ENCODE results near the gene EXD3.

EXD3 gene

DNA sequence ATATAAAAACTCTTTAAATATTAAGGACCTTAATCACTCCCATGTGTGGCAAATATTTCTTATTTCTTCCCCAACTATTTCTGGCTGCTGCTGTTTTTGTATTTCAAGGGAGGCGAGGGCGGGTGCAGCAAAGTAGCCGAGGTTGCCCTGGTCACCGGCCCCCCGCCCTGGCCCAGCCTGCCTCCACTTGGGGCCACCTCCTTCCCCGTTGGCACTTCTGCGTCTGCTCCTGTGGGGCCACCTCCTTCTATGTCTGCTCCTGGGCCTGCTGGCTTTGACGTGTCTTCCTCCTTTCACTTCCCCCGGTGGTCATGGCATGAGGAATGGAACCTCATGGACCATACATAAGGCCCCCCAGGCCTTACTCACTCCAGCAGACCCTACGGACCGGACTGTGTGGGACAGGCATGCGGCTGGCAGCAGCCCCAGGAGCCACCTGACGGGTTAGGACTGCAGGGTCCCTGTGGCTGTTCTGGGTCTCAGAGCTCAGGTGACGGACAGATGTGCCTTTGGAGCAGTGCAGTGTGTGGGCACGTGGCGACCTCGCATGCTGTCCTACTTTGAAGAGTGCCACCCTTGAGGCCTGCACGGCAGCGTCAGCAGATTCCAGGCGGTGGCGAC lies 24.0 kb upstream of the EXD3 start:
- DNase-seq, result no peak

DNA sequence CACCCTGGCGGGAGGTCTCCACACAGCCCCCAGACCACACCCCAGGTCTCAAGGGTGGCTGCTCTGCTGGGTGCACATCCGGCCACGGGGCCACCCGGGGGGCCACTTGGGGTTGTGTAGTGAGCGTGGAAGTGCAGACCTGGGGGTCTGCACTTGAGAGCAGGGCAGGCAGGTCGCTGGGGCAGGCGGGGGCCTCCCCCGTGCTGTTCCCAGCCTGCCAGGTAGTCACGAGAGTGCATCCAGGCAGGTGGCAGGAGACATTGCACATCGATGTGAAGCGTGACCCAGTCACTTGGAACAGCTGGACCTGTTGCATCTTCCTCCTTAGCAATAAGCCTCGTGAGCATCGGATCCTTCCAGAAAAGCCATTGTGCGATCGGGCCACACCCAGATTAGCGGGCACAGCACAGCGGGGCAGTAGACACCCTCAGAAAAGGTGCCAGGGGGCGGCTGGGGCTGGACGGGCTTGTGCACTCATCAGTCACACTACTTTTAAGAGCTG lies 23.0 kb upstream of the EXD3 start:
- no peak for DNase-seq

DNA sequence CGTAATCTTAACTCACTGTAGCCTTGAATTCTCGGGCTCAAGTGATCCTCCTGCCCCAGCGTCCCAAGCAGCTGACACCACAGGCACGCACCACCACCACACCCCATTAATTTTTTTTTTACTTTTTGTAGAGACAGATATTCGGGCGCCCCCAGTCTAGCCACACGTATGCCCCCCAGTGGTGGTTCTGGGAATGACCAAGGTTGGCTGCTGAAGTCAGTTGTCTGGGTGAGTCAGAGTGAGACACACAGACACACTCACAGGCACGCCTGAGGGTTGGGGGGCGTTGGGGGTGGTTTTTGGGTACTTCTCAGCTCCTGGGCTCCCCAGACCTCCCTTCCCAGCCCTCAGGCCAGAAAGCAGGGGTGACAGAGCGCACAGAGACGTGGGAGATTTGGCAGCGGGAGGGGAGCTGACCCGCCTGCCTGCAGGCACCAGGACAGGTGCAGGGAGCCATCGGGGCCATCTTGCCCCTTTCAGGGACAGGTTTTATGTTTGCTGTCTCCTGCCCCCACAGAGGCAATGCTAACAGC lies 22.4 kb upstream of the EXD3 start:
- DNase-seq, result no peak

DNA sequence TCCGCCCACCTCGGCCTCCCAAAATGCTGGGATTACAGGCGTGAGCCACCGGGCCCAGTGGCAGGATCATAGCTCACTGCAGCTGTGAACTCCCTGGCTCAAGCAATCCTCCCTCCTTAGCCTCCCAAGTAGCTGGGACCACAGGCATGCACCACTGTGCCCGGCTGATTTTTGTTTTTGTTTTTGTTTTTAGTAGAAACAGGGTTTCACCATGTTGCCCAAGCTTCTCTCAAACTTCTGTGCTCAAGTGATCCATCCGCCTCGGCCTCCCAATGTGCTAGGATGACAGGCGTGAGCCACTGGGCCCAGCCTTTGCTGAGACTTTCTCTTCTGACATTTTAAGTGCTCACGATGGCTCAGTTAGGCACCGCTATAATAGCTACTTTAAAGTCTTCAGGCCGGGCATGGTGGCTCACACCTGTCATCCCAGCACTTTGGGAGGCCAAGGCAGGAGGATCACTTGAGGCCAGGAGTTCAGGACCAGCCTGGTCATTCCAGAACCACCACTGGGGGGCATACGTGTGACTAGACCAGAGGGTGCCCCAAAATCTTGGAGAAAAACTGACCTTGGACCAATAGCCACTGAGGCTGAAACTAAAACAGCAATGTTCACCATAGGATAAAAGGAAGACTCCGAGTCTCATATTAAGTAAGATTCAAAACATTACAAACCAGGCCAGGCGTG lies 21.3 kb upstream of the EXD3 start:
- DNase-seq, result no peak

GRCh38 chr9:137441935-137442321 lies 19.0 kb upstream of the EXD3 start:
- no peak for DNase-seq

DNA sequence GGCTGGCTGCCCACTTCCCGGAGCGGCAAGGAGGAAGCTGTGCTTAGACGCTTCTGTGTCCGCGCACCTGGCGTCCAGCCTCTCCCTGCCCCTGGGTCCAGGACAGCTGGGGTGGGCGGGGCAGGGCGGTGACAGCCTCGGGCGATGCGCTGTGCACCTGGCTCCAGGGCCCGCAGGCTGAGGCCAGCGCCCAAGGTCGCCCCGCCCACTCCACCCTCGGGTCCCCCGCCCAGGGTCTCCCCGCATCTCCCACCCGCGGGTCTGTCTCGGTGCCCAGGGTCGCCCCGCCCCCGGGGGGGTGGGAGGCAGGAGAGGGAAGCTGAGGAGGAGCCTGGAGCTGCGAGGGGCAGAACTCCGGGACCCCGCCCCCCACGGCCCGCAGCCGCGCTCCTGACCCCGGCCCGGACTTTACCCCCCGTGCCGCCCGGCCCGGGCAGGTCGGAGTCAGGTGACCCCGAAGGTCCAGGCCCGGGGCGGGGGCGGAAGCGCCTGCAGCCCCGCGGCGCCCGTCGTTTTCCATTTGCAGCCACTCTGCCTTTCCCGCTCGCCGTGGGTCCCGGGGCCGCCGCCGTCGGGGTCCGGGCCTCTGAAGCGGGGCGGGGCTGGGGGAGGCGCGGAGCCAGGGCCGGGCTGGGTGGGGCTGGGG lies 18.4 kb upstream of the EXD3 start, which contains the start of gene ENTPD8:
Gene ENTPD8, minus strand, starts transcription at position 69 of the 646 bp plus-strand sequence. CDS start 3,072 bp downstream, outside the sequence.
- DNase-seq, result no peak

- DNase-seq, result no peak
These were observed 16.3 kb upstream of the EXD3 start for GRCh38 chr9:137439158-137439714.

- no peak for DNase-seq
These were observed 15.7 kb upstream of the EXD3 start for GRCh38 chr9:137438591-137439157.

DNA sequence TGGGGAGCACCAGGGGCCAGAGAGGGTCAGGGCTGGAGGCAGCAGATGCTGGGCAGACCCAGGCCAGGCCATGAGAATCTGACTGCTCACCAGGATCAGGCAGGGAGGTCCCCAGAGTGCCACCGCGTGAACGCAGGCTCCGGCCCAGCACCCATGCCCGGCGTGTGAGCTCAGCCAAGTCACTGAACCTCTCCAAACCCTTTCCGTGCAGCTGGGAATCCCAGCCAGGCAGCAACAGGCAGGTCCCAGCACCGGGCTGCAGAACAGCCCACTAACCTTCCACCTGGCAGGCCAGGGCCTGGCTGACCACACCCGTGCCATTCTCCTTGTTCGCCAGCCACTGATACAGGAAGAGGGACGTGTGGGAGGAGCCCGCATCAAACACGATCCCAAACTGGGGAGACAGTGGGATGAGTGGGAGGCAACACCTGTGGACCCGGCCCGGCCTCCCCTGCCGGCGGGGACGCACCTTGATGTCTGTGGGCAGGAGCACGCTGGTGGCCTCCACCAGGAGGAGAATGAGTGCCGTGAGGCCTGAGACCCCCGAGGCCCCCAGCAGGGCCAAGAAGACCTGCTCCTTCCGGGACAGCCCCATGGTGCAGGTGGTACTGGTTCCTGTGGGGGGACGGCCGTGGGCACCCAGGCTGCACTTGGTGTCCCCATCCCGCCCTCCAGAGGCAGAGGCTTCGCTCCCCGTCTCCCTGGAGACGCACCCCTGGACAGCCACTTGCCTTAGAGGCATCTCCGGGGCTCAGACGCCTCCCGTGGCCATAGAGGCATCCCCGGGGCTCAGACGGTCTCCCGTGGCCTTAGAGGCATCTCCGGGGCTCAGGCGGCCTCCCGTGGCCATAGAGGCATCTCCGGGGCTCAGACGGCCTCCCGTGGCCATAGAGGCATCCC lies 15.0 kb upstream of the EXD3 start:
- DNase-seq, result no peak

DNA sequence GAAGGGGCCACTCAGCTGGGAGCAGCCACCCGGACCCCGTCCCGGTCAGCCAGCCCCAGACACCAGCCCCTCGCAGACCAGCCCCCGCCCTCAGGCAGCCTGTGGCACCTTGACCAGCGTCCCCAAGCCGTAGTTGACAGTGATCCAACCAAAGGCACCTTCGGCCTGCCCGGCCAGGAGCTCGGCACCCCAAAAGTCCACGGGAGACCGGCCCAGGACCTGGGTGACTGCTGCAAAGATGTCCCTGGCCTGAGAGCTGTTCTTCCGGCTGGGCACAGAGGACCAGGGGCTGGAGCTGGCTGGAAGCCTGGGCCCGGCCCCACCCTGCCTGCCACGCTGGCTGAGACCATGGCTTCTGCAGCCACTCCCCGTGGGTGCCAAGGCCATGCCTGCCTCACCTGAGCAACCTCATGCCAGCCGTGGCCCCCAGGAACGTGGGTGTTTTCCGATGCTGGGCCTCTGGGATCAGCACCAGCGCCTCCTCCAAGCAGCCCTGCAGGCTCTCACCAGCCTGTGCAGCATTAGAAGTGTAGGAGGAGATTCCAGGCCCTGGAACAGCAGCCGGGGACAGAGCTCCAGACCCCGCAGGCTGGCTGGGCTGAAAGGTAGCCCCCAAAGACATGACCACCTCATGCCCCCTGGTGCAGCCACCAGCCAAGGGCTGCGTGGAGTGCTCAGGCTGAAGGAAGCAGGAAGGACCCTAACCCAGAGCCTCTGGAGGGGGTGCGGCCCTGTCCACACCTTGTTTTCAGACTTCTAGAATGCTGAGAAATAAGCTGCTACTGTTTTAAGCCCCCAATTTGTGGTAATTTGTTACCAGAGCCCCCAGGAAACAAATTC lies 14.0 kb upstream of the EXD3 start:
- DNase-seq, result no peak

DNA sequence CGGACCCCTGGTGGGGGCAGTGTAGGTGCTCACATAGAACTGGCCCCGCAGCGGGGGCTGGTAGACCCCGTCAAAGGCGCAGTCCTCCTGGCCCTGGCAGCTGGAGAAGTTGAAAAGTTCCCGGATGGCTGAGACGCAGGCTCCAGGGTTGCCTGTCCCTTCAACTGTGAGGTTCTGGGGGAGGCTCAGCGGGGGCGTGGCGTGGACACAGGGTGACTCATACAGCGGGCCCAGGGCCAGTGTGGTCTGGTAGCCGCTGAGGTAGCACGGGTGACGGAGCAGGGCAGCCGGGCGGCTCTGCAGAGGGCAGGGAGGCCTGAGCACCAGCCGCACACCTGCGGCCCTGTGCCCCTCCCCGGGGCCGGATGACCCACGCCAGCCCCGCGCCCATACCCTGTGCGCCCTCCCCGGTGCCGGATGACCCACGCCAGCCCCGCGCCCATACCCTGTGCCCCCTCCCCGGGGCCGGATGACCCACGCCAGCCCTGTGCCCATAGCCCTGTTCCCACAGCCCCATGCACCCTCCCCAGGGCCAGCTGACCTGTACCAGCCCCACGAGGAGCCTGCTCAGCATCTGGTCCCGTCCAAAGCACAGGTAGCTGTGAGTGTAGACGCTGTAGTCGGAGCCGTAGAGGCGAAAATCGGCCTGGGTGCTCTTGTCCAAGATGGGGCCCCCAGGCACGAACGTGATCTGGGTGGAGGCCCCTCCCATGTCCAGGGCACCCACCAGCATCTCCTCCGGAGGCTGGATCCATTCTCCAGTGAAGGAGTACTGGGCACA lies 13.2 kb upstream of the EXD3 start:
- DNase-seq, result no peak

DNA sequence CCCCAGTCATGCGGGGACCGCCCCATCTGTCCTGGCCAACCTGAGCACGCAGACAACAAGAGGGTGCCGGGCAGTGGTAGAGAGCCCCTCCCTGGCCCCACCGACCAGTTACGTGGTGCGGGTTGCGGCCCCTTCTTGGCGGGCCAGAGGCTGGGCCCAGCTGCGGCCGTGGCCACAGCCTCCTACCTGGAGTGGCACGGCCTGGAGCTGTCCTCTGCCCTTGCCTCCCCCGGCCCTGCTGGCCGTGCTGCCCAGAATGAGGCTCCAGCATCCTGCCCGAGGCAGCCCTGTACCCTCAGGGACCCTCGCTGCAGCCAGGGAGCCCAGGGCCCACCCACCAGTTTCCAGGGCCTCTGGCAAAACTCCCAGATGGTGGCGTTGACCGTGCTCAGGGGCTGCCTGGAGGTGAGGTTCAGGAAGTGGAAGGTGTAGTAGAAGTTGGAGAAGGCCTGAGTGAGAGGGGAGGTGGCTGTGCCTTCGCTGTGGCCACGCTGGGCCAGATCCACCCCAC lies 12.5 kb upstream of the EXD3 start:
- no peak for DNase-seq

GRCh38 chr9:137434498-137435380 lies 11.8 kb upstream of the EXD3 start:
- DNase-seq, result no peak

DNA sequence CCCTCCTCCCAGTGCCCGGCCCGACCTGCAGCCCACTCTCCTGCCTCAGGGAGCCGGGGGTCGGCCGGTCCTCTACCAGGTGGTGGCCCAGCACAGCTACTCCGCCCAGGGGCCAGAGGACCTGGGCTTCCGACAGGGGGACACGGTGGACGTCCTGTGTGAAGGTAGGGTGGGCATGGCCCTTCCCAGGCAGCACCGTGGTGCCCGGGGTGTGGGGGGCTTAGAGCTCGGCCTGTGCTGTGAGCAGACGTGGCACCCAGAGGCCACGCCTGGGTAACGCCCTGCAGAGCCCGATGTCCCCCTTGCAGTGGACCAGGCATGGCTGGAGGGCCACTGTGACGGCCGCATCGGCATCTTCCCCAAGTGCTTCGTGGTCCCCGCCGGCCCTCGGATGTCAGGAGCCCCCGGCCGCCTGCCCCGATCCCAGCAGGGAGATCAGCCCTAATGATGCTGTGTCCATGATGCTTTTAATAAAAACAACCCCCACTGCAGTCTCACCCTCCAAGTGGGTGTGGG lies 11.0 kb upstream of the EXD3 start:
- DNase-seq, result no peak

DNA sequence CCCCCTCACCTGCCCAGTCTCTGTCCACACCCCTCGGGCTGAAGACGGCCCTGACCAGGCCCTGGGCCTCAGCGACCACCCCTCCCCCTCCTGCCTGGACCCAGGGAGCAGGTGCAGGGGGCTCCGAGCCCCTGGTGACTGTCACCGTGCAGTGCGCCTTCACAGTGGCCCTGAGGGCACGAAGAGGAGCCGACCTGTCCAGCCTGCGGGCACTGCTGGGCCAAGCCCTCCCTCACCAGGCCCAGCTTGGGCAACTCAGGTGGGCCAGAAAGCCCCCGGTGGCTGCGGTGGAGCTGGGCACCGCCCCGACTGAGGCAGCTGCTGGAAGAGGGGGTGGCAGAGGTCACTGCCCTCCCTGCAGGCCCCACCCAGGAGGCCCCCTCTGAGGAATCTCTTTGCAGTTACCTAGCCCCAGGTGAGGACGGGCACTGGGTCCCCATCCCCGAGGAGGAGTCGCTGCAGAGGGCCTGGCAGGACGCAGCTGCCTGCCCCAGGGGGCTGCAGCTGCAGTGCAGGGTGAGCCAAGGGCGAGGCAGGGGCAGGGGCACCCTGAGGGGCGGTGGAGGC lies 10.5 kb upstream of the EXD3 start:
- DNase-seq, result no peak

DNA sequence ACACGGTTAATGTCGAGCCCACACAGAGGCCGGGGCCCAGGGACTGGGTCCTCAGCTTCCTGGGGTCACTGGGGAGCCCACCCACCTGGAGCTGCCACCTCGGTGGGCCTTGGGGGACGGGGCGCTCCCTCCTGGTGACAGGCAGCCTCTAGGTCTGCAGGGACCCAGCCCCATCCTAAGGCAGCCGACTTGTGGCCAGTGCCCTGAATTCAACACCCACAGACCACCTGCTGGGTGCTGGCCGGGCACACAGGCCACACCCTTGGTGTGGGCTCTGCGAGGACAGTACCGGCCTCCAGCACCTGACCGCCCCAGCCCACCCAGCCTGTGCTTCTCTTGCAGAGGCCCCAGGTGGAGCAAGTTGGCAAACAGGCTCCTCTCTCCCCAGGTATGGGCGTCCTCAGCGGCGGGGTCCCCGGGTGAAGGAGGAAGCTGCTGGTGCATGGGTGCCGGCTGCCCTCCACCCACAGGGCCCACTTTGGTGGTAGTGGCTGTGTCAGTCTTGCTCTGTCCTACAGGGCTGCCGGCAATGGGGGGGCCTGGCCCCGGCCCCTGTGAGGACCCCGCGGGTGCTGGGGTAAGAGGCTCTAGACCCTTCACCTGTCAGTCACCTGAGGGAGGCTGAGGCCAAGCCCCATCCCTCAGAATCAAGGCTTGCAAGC lies 9.9 kb upstream of the EXD3 start:
- DNase-seq, result no peak

DNA sequence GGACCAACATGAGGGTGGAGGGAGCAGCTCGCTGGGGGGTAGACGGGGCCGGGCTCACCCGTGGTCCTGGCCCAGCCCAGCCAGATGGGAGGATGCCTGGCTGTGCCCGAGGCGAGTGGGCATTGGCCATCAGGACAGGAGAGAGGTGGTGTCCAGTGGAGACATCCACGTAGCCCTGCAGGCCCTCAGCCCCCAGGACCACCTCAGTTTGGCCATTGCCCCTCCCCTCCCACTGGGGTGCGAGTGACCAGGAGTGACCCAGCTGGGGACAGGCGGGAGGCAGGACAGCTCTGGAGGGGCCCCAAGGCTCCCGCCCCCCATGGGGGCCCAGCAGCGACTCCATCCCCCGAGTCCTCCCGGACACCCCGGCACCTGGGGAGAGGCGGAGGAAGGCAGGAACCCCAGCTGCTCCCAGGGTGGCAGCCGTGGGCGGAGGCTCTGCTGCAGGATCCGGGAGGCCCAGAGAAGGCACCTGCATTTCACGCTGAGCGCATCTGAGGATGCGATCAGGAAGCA lies 8.5 kb upstream of the EXD3 start:
- no peak for DNase-seq
